Epithelial cell of proximal tubule (primary cell): Measurements from ENCODE around the gene GULP1. TPM values are rescaled to one million over a fixed set of nuclear protein-coding genes. Genes with fewer than 3 reads are reported as not detected.
A peak's percentile ranks its signal among the peaks of the same experiment; 100 is the strongest.

Source experiments
- DNase-seq: peaks from one replicate; pipeline ENCODE4 v3.0.0-alpha.2; 2011; ENCODE audit warnings: low read depth
- H3K4me3 ChIP-seq: 2 replicates; pipeline ENCODE4 v1.5.1; 2011; ENCODE audit warnings: low read depth, mild to moderate bottlenecking, low read length
- total RNA-seq: library from RNA; depleted of rRNA; stranded (reverse); fragments of >200 nt; gene quantifications from 2 replicates; pipeline ENCODE4 v1.2.3, GENCODE V29; 2015
- TF ChIP-seq, protein P1 (sequence below): conservative IDR thresholded peaks from 2 replicates; pipeline ENCODE4 v1.5.1; 2012; ENCODE audit warnings: low read depth, mild to moderate bottlenecking, low read length

GULP1 gene
- total RNA-seq, 1 donor from 2014 or later = 66.1 TPM

DNA sequence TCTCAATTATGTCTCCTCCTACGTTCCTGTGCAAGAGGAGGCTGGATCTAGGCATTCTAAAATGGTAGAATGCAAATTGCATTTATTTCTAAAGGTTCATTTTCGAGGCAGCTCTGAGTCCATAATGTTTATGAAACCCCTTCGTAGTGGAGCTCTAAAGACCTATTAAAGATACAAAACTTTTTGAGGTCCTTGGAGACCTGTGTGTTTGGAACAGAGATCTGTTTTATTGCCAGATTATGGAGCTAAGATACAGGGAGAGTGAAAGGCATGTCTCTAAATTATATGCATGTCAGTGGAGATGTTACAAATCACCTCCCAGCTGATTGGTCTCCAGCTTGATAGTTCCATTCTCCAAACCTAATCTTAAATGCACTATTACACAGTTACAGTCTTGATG lies 335.8 kb downstream of the GULP1 start:
- H3K4me3 ChIP-seq = no peak overlapping the region

GRCh38 chr2:188628989-188629752 lies 337.5 kb downstream of the GULP1 start:
- TF ChIP-seq, protein P1, sequence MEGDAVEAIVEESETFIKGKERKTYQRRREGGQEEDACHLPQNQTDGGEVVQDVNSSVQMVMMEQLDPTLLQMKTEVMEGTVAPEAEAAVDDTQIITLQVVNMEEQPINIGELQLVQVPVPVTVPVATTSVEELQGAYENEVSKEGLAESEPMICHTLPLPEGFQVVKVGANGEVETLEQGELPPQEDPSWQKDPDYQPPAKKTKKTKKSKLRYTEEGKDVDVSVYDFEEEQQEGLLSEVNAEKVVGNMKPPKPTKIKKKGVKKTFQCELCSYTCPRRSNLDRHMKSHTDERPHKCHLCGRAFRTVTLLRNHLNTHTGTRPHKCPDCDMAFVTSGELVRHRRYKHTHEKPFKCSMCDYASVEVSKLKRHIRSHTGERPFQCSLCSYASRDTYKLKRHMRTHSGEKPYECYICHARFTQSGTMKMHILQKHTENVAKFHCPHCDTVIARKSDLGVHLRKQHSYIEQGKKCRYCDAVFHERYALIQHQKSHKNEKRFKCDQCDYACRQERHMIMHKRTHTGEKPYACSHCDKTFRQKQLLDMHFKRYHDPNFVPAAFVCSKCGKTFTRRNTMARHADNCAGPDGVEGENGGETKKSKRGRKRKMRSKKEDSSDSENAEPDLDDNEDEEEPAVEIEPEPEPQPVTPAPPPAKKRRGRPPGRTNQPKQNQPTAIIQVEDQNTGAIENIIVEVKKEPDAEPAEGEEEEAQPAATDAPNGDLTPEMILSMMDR = no peak
- no peak overlapping the region for H3K4me3 ChIP-seq
- DNase-seq = peak; percentile 43

More for the DNA sequence above, 335.8 kb downstream of the GULP1 start:
- DNase-seq = no peak
- TF ChIP-seq, protein P1 = no peak

GRCh38 chr2:188629753-188630527 lies 338.3 kb downstream of the GULP1 start:
- H3K4me3 ChIP-seq = no peak overlapping the region
- TF ChIP-seq, protein P1 = no peak
- no peak for DNase-seq

GRCh38 chr2:188631037-188631809 lies 339.5 kb downstream of the GULP1 start:
- TF ChIP-seq, protein P1 = no peak
- no peak for DNase-seq
- no peak overlapping the region for H3K4me3 ChIP-seq

GRCh38 chr2:188634656-188635055 lies 343.0 kb downstream of the GULP1 start:
- no peak overlapping the region for H3K4me3 ChIP-seq
- TF ChIP-seq, protein P1 = no peak
- no peak for DNase-seq
